ENCODE data around the gene MAS1.
A peak's percentile ranks its signal among the peaks of the same experiment; 100 is the strongest.
"Not testable (repeated sequence)": the region's sequence is repeated elsewhere in the genome, so short reads cannot be mapped to it uniquely, and the experiment has no call there.

MAS1 gene

DNA sequence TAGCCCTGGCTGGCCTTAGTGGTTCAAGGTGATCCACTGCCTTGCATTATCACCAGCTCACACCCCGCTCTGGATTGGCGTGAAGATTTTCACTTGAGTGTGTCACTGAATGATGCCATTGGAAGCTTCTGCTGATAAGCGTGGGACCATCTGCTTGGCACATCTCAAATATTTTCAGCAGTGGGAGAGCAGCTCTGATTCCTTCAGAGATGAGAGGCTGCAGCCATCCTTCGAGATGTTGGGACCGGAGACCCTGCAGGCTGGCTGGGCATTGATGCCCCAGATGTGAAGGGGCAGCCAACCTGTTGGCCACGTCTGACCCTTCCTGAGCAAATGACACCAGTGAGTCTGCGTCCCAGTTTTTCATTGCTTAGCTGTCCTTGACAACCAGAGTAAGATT is at the start of gene MAS1:
Gene MAS1 (plus strand): TSS at position 197 of the 400 bp plus-strand sequence. CDS start 15,968 bp downstream, outside the sequence.
- no peak for DNase-seq

GRCh38 chr6:159842035-159842434 is 48.8 kb upstream of the MAS1 start:
- no peak for DNase-seq

DNA sequence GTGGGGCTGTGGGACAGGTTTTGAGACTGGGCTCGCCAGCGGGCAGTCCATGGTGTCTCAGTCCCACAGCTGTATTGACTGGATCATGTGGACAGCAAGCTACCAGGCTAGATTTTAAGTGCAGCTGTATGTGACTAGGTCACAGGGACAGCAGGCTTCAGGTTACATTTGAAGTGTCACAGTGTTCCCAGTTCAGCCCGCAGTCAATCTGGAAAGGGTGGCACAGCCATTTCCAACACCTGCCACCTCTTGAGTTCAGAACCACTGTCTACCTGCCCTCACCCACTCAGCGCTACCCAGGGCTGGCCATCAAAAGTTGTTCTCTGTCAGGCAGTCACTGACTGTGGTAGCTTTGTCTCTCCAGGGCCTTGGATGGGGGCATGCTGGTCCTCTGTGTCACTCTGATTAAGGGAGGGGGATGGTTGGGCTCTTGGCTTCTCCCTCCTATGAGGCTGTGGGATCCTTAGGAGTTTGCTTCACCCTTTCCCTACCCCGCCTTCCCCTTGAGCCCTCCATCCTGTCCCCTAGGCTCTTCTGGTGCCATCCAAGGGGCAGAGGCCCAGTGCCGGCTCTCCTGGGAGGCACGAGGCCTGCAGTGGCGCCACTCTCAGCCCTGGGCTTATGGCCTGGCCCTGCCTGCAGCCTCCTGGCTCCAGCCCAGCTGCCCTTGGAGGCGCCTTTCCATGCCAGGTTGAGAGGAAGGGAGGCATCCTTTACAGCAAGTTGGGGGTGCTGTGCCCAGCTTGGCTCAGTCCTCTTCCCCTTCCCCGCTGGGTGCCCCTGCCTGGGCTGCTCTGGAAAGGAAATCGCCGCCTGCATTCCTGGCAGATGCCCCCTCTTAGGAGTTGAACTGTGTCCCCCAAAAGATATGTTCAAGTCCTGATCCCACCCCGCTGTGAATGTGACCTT is 45.8 kb upstream of the MAS1 start:
- DNase-seq, result no peak

GRCh38 chr6:159848552-159848951 is 42.2 kb upstream of the MAS1 start:
- DNase-seq, result not testable (repeated sequence)

DNA sequence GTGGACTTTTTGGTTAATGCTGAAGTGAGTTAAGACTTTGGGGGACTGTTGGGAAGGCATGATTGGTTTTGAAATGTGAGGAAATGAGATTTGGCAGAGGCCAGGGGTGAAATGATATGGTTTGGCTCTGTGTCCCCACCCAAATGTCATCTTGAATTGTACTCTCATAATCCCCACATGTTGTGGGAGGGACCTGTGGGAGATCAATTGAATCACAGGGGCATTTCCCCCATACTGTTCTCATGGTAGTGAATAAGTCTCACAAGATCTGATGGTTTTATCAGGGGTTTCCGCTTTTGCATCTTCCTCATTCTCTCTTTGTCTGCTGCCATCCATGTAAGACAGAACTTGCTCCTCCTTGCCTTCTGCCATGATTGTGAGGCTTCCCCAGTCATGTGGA is 40.9 kb upstream of the MAS1 start:
- DNase-seq, result not testable (repeated sequence)

DNA sequence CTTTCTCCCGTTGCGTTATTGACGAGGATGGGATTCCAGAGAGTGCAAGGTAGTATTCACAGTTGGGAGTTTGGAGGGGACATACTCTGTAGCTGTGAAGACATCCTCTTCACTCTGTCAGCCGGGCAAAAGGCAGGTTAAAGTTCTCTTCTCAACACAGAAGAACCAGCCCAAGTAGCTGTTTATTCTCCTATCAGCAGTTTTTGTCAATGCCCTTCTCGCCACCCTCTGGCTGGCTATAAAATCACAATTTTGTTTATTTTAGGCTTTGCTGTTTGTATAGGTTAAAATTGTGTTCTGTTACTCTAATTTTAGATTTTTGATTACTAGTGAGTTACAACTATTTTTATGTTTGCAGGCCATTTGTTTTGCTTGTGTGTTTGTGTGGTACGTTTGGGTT is 37.9 kb upstream of the MAS1 start:
- no peak for DNase-seq

GRCh38 chr6:159853754-159854153 is 37.0 kb upstream of the MAS1 start:
- DNase-seq, result no peak

GRCh38 chr6:159854959-159855358 is 35.8 kb upstream of the MAS1 start:
- no peak for DNase-seq

GRCh38 chr6:159858259-159858658 is 32.5 kb upstream of the MAS1 start:
- no peak for DNase-seq

GRCh38 chr6:159860482-159860881 is 30.3 kb upstream of the MAS1 start:
- no peak for DNase-seq

DNA sequence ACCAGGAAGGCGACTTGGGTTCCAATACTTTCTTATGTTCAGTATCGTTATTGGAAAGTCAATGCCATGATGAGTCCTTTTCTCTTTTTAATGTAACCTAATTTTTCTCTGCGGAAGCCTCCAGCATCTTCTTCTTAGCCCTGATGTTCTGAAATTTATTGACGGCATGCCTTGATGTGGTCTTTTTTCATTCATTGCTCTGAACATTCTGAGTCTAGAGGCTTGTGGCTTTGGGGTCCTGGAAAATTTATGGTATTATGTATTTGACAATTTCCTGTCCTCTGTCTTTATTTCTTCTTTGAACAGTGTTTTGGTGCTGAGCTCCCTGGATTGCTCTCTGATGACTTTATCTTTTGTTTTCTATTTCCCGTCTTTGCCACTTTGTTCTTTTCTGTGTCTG is 28.7 kb upstream of the MAS1 start:
- no peak for DNase-seq

- peak; percentile 68 for DNase-seq
Observed at GRCh38 chr6:159863341-159863740, 27.4 kb upstream of the MAS1 start.

DNA sequence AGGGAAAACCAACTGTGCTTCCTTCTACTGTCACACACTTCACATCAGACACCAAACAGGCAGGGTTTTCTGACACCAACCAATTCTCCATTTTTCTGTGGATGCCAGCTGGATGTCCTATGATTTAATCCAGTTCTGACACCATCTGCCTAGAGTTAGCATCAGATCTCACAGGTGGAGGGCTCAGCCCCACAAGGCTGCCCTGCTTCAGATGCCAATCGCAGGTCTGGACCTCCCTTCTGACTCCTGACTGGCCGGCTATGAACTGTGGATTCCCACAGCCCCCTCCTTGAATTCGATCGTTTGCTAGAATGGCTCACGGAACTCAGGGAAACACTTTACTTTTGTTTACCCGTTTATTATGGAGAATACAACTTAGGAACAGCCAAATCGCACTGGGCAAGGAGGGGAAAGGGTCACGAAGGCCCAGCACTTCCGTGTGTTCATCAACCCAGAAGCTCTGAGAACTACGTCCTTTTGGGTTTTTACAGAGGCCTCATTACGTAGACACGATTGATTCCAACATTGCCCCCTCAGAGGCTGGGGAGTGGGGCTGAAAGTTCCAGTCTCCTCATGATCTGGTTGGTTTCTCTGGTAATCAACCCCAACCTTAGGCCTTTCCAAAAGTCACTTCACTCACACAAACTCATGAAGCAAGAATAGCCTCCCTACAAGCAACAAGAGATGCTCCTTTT is 25.4 kb upstream of the MAS1 start:
- DNase-seq, result no peak

DNA sequence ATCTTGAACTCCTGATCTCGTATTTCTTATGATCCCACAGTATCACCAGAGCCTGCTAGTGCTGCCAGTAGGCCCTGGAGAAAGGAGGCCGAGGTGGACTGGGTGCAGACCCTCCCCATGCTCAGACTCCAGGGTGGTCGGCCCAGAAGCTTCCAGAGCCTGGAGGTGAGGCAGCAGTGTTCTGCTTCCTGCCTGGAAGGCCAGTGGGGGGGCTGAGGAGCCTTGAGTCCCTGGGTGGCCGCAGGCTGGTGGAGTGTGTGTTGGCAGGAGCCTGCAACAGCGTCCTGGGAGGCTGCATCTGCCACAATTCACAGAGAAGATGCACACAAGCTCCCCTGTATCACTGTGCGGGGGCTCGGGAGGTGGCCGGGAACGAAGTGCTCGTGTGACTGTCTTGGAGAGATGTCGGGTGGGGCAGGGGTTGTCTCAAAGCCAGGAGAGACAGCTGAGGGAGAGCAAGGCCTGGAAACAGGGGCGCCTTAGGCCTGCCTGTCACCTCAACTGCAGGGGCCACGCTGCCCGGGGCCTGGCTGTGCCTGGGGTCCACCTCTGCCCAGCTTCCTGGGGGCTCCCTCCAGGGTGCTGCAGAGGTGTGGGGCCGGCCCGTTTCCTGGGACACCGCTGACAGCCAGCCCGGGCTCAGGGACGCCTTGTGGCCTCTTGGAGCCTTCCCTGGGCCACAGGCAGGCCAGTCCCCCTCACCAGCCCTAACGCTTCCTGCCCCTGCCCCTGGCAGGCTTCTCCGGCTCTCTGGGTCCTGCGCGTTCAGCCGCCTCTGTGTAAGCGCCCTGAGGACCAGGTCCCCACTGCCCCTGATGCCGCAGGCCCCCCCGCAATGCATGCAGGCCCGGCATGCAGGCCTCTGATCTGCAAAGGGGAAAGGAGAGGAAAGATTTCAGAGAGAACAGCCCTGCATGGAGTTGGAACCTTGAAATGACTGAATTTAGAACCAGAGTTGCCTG is 24.2 kb upstream of the MAS1 start:
- no peak for DNase-seq

GRCh38 chr6:159871241-159871640 is 19.5 kb upstream of the MAS1 start:
- DNase-seq, result no peak

DNA sequence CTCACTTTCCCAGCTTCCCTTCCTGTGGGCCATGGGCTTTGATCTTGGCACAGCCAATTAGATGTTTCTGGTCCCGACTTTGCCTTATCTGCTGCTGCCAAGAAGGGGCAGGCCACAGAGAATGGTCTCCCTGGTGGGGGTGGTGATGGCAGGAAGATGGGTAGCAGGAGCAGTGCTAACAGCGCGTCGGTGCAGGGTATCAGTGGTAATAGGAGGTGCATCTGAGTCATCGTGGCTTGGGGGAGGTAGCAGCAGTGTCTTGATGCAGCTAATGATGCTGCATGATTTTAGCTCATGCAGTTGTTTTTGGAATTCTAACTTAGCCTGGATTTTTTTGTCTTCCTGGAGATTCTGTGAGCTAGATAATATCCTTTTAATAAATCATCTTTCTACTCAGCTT is 18.9 kb upstream of the MAS1 start:
- DNase-seq, result no peak

DNA sequence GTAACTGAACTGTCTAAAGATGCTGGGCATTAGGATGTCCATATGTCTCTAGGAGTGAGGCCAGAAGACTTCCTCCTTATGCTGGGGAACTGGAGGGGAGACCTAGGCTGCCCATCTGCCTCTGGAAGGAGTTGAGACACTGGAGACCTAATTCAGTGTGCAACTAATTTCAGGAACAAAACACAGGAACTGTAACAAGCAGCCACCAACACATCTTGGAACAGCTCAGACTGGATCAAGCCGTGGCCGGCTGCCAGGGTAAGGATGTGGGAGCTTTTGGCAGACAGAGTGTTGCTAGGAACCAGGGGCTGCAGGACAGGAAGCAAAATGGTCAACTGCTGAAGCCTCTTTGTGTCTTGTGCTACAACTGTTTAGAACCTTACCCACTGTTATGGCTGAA is 16.4 kb upstream of the MAS1 start:
- no peak for DNase-seq

DNA sequence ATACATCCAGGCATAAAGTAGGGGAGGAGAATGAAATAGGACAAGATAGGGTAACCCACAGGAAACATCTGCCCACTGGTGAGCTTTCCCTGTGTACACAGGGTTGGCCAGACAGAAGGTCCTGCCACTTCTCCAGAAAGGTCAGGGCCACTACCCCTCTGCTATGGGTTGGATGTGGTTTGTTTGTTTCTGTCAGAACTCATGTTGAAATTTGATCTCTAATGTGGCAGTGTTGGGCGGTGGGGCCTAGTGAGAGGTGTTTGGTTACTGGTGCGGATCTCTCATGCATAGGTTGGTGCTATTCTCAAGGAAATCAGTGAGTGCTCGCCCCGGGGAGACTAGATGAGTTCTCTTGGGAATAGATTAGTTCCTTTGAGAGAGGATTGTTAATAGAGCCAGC is 15.6 kb upstream of the MAS1 start:
- DNase-seq, result no peak

GRCh38 chr6:159876242-159876641 is 14.5 kb upstream of the MAS1 start:
- no peak for DNase-seq

GRCh38 chr6:159877256-159877808 is 13.5 kb upstream of the MAS1 start:
- DNase-seq, result no peak

GRCh38 chr6:159878341-159878740 is 12.4 kb upstream of the MAS1 start:
- no peak for DNase-seq

DNA sequence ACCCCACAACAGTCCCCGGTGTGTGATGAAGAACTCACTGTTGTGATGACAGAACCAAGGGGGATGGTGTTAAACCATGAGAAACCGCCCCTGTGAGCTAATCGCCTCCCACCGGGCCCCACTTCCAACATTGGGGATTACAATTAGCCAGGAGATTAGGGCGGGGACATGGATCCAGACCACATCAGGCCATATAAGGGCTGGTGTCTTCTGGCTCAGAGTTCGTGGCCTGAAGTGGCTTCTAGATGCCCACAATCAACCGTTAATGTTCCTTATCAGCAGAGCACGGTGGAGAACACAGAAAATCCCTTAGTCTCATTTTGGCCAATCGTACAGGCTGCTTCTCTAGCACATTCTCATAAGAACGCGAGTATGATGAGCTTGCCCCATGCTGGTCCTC is 10.9 kb upstream of the MAS1 start:
- DNase-seq, result no peak

Measured in kidney glomerular epithelial cell (primary cell).